Omental fat pad (tissue), 4 donors: ENCODE measurements around the gene CTU2. TPM values are rescaled to one million over a fixed set of nuclear protein-coding genes. Genes with fewer than 3 reads are reported as not detected.

Experiments
- ATAC-seq: fragments of 150-250 bp; one replicate; pipeline ENCODE4 v1.9.1; 2016; ENCODE audit warnings: mild to moderate bottlenecking, moderate library complexity; ENCODE audit not compliant: low FRiP score
- DNase-seq: peaks from one replicate; pipeline ENCODE4 v3.0.0-alpha.2; 2019; ENCODE audit warnings: low spot score
- CTCF ChIP-seq, 3 donors: fragments of 450-650 bp; IDR thresholded peaks; one replicate each; pipeline ENCODE4 v1.5.1; 2016 to 2017; ENCODE audit warnings: antibody characterized with exemption in 3 of 3, mild to moderate bottlenecking in 3 of 3, moderate library complexity in 2 of 3
- total RNA-seq, 4 donors: library from RNA; depleted of rRNA; stranded (reverse); fragments of >200 nt; gene quantifications; one replicate each; pipeline ENCODE4 v1.1.0, GENCODE V29; 2016

Gene CTU2
- total RNA-seq, 4 donors from 2014 or later: 6.8 to 23.7 (median 10.2) TPM

GRCh38 chr16:88752386-88753002 lies 46.2 kb downstream of the CTU2 start:
- no peak for TF ChIP-seq CTCF (IDR thresholded peaks at IDR 0.05)
- DNase-seq: no peak
- no peak for ATAC-seq

- no peak for ATAC-seq
Observed at GRCh38 chr16:88753191-88753590, 46.9 kb downstream of the CTU2 start.

GRCh38 chr16:88753602-88754001 lies 47.3 kb downstream of the CTU2 start:
- ATAC-seq (no peak), DNase-seq (no peak)
- TF ChIP-seq CTCF (IDR thresholded peaks at IDR 0.05): no peak

More at GRCh38 chr16:88753191-88753590, 46.9 kb downstream of the CTU2 start:
- DNase-seq: no peak
- no peak for TF ChIP-seq CTCF (IDR thresholded peaks at IDR 0.05)

GRCh38 chr16:88754109-88754911 lies 48.0 kb downstream of the CTU2 start:
- TF ChIP-seq CTCF (IDR thresholded peaks at IDR 0.05): no peak
- ATAC-seq (no peak), DNase-seq (no peak)

GRCh38 chr16:88754912-88755744 lies 48.8 kb downstream of the CTU2 start:
- TF ChIP-seq CTCF (IDR thresholded peaks at IDR 0.05): no peak
- DNase-seq (no peak), ATAC-seq (no peak)

- no peak for TF ChIP-seq CTCF (IDR thresholded peaks at IDR 0.05)
- DNase-seq (no peak), ATAC-seq (no peak)
Observed at GRCh38 chr16:88755745-88756443, 49.6 kb downstream of the CTU2 start.
